ENCODE measurements around the gene CPN1.
"Not testable (repeated sequence)": the region's sequence is repeated elsewhere in the genome, so short reads cannot be mapped to it uniquely, and the experiment has no call there.

The CPN1 gene

DNA sequence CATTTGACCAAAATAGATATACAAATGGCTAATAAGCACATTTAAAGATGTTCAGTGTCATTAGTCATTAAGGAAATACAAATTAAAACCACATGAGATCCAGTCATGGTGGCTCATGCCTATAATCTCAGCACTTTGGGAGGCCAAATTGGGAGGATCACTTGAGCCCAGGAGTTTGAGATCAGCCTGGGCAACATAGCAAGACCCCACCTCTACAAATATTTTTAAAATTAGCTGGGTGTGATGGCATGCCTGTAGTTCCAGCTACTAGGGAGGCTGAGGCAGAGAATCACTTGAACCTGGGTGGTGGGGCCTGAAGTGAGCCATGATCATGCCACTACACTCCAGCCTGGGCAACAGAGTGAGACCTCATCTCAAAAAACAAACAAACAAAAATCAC lies 607 bp upstream of the CPN1 start:
- in situ Hi-C loops (cut with HindIII; ENCODE audit: low sequenced_read_pairs), result not testable (repeated sequence)

DNA sequence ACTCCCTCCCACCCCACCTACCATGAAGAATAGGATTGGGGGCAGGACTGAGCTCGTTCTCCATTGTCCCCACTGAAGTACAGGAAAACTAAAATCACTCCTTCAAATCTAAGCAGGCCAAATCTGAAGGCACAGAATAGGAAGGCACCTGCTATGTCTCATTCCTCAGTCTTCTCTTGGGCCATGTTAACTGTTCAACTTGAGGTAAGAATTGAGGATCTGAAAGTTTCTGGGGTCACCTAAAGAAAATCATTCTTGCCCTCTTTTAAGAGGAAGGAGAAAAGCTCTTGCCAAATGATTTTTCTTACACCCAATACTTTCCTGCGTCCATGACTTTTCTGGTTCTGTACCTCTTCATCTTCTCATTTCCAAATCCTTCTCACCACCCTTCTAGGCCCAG lies 4.9 kb downstream of the CPN1 start:
- in situ Hi-C loops (cut with HindIII; ENCODE audit: low sequenced_read_pairs), result no loop called here

DNA sequence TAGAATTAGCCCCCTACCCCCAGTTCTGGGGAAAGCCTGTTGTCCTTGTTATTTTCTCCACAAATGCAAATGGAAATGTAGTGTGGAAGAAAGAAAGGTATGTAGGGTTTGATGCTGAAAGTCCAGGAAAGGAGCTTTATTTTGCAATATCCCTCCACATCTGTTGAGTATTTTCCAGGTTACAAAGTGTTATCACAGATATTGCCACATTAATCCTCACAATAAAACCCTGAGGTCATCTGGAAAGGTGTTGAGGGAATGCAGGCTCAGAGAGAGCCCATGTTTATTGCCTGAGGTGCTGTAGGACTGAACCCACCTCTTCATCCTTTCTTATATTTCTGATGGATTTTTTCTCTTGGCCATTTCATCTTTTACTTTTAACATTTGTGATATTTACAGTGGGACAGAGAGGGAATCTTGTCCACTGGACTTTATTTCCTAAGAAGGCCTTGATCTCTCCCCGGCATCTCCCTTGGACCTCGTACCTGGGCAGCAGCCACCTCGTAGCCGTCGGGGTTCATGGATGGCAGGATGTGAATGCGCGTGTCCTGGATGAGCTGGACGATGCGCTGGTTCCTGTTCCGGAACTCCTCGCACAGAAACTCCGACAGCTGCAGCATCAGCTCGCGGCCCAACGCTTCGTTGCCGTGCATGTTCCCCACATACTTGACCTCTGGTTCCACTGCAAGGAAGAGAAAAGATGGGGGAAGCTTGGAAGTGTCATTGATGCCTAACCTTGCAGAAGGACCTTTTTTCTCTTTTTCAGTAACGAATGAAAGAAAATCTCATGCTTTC lies 6.0 kb downstream of the CPN1 start:
- in situ Hi-C loops (cut with HindIII; ENCODE audit: low sequenced_read_pairs), result no loop called here

DNA sequence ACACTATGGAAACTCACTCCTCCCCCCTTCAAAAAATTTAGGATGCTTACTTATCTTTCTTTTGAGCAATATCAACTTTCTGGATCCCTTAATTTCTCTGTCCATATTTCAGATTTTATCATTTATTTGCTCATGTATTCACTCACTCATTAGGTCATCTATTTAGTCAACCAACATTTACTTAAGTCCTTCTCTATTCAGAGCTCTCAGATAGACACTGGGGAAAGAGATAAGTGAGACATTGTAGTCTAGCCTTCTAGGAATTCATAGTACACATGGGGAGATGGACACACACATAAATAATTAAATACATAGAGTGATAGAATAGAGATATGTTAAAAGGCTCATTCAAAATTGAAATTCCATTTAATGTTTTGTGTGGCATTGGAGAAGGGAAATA lies 9.2 kb downstream of the CPN1 start:
- in situ Hi-C loops (cut with HindIII; ENCODE audit: low sequenced_read_pairs), result no loop called here

DNA sequence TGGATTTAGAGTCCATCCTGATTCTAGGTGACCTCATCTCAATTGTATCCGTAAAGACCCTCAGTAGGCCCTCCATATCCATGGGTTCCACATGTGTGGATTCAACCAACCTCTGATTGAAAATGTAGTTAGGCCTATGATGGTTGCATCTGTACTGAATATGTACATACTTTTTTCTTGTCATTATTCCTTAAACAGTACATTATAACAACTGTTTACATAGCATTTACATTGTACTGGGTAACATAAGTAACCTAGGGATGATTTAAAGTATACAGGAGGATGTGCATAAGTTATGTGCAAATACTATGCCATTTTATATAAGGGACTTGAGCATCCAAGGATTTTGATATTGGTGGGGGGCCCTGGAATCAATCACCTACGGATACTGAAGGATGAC lies 10.1 kb downstream of the CPN1 start:
- in situ Hi-C loops (cut with HindIII; ENCODE audit: low sequenced_read_pairs), result no loop called here

DNA sequence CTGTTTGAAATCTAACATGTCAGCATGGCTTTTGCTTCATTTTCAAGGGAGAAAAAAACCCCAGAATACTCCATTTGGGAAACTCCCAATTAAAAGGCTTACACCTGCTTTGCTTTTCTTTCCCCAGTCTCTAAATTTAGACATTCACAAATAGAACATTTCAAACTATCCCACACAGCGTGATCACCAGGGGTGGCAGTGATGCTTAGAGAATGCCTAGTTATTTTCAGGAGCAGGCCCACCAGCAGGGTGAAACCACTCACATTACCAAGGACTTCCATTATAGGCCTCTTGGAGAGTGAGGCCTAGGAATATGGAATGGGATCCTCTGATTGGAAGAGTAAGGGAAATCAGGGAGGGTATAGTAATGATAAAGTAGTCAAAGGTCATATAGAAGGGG lies 14.2 kb downstream of the CPN1 start:
- in situ Hi-C loops (cut with HindIII; ENCODE audit: low sequenced_read_pairs), result no loop called here

DNA sequence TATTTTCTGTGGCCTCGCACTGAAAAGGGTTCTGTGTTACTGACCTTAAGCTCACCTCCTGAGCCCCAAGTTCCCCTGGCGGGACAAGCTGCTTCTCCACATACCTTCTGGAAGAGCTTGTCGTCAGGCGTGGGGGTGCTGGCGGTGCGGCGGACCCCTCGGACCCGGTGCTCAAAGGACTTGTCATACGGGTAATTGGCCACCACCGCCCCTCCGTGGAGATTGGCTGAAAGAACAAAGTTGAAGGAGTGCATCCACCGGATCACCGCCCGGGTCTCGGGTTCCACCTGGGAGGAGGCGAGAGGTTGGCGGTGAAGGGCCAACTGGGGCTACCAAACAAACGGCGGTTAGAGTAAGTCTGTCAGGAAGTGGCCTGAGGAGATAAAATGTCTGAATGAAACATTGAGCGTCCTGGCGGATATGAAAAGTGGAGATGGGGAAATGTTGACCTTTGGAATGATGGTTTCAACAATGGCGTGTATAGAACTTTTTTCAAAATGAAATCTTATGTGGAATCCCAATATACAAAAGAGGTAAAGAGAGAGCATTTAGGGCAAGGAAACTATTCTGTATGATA lies 16.5 kb downstream of the CPN1 start:
- in situ Hi-C loops (cut with HindIII; ENCODE audit: low sequenced_read_pairs), result no loop called here

DNA sequence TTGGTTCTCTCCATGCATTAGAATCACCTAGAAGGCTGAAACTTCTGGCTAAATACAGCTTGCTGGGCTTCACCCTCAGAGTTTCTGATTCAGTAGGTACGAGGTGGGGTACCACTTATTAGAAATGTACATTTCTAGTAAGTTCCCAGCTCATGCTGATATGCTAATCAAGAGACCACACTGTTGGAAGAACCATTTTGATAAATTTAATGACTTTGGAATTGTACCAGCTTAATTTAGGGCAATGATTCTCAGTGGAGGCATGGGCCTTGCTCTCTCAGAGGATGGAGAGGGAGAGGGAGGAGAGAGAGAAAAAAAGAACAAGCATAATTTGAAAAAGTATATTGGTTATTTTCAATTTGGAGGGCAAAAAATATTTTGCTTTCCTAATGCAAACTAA lies 20.3 kb downstream of the CPN1 start:
- in situ Hi-C loops (cut with HindIII; ENCODE audit: low sequenced_read_pairs), result no loop called here

DNA sequence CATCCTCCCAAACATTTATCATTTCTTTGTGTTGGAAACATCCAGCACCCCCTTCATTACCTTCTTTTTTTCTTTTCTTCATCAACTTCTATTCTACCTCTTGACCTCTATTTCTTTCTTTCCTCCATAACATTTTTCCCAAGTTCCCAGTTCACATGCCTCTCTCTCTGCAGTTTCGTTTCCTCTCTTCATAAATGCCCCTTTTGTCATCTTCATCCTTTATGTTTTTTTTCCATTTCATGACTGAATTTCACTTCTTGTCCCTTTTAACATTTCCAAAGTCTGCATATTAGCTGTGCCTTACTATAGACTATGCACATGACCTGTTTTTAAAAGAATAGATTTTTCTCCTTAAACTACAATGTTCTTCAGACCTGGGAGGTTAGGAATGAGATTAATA lies 23.7 kb downstream of the CPN1 start:
- in situ Hi-C loops (cut with HindIII; ENCODE audit: low sequenced_read_pairs), result no loop called here

DNA sequence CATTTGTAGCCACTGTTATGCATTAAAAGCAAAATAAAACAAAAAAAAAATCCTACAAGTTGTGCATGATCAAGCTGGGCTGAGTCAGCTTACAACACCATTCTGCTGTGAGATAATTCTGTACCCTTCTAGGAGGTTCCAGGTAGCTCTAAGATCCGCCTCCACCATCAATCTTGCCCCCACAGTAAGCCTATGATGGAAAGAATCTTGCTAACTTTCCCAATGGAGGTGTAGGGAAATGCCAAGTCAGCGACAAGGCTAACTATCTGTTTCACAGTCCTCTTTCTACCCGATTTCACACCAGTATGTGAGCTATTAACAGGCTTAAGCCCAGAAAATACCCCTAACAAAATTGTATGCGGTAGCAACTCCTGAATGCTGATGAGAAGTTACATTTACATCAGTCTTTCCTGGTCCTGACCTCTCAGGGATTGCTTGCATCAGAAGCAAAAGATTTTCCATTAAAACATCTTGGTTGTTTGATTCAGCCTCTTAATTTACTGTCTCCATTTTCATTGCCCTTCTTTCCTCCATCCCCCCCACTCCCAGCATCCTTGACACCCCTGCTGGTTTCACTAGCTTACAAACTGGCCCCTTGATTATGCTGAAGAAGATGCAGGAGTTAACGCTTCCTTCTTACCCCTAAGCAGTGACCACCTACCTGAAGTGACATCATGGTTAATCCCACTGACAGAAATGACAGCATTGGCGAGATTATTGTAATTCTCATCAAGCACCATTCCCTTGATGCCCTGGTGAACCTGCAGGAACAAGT lies 27.8 kb downstream of the CPN1 start:
- in situ Hi-C loops (cut with HindIII; ENCODE audit: low sequenced_read_pairs), result no loop called here

DNA sequence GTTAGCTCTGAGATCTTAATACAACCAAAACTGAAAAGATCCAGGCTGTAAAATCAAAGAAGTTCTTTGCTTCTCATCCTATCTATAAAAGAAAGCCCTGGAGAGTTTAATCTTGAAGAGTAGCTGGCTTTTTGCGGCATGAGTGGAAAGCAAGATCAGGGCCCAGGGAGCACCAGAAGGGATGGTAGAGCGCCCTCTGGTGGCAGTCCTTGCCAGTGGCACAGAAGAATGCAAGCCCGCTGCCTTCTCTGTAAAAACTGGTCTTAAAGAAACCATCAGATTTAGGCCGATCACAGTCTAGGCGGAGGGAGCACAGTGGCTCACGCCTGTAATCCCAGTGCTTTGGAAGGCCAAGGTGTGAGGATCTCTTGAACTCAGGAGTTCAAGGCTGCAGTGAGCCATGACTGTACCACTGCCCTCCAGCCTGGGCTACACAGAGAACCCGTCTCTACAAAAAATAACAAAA lies 35.6 kb downstream of the CPN1 start:
- in situ Hi-C loops (cut with HindIII; ENCODE audit: low sequenced_read_pairs), result no loop called here

DNA sequence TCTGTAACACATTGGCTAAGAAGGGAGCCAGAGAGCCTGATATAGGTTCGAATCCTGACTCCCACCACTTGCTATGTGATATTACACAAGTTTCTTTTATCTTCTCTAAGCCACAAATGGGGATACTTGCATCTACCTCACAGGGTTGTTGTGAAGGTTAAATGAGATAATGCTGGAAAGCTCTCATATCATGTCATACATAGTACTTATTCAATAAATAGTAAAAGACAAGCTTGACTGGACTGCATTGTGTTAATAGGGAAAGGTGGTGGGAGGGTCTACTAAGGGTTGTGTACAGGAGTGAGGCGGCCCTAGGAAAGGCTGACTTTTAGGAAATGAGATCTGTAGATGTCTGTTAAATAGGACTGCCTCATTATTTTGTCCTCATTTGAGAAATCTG lies 36.1 kb downstream of the CPN1 start:
- in situ Hi-C loops (cut with HindIII; ENCODE audit: low sequenced_read_pairs), result no loop called here

DNA sequence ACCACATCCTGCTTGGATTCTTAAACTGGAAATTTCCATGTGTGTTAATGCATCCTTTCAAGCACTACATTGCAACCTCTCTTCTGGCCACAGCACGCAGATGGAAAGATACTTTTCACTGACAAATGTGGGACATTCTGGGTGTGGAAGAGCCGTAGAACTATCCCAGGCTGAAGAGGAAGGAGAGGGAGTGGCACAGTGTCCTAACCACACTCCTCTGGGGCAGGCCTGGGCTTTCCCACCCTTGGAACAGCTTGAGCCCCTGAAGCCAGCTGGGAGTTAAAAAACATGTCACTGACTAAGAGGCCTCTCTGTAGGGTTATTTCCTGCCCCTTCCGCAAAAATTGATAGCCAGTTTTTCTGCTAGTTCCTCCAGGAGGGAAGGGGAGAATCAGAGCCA lies 37.9 kb downstream of the CPN1 start:
- in situ Hi-C loops (cut with HindIII; ENCODE audit: low sequenced_read_pairs), result no loop called here

DNA sequence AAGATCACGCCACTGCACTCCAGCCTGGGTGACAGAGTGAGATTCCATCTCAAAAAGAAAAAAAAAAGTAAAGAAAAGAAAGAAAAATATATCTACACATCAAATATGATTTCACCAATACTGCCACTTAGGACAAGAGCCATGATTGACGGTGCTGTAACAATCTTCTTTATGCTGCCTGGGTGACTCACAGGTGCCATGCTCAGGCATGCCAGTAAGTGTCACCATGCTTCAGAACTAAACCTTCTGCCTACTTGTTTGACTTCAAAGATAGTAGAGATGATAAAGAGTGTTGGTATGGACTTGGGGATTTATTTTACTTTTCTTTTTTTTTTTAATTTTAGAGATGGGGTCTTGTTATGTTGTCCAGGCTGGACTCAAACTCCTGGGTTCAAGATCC lies 38.3 kb downstream of the CPN1 start:
- in situ Hi-C loops (cut with HindIII; ENCODE audit: low sequenced_read_pairs), result no loop called here

DNA sequence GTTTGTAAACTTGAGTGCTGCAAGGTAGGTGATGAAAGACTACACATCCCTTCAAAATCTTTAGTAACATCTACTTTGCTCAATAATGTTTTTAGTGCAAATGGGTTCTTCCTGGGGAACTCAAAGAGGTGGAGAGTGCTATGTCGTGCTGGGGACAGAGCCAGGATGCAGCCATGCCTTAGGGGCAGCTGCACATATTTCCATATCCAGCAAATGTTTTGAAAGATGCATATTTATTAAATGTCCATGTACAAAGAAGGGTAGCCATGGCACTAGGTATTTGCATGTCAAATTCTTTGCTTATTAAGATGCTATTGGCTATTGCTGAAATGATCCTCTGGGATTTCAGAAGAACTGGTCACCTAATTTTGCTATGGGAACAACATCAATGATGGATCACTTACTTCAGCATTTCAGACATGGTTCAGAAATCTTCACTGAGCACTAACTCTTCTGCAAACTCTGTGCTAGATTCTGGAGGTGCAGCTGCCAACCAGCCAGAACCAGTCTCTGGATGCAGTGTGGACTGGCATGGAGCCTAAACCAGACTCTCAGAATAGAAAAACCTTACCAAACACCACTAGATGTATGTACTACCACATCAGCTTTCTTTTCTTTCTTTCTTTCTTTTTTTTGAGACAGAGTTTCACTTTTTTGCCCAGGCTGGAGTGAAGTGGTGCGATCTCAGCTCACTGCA lies 40.2 kb downstream of the CPN1 start:
- in situ Hi-C loops (cut with HindIII; ENCODE audit: low sequenced_read_pairs), result no loop called here

DNA sequence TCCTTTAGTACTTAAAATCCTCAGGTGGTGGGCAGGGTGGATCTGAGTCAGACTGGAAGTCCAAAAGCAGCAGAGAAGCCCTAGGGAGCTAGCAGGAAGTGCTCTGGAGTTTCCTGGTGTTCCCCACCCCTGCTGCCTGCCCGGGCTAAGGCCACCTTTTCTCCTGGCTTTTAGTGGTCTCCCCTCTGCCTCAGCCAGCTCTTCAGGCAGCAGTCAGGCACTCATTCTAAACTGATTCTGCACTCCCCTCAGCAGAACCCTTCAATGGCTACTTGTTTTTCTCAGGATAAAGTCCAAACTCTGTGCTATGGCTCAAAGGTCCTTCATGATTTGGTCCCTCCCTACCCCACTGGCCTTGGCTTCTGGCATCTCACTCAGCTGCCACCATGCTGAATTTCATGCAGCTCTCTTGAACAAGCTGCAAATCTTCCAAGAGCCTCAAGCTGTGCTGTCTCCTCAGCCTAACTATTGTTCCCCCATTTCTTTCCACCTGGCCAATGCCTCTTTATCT lies 43.1 kb downstream of the CPN1 start:
- in situ Hi-C loops (cut with HindIII; ENCODE audit: low sequenced_read_pairs), result no loop called here

DNA sequence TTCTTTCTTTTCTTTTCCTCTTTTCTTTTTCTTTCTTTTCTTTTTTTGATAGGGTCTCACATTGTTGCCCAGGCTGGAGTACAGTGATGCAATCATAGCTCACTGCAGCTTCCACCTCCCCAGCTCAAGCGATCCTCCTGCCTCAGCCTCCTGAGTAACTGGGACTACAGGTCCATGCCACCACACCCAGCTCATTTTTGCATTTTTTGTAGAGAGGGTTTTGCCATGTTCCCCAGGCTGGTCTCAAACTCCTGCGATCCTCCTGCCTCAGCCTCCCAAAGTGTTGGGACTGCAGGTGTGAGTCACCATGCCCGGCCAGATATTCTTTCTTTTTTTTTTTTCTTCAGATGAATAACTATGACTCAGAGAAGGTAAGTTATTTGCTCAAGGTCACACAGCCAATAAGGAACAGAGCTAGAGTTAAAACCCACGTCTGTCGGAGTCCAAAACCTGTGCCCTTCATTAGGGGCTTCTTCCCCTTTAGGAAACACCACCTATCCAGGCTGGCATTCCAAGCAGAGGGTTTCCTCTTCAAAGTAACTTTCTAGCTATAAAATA lies 43.8 kb downstream of the CPN1 start:
- in situ Hi-C loops (cut with HindIII; ENCODE audit: low sequenced_read_pairs), result no loop called here

DNA sequence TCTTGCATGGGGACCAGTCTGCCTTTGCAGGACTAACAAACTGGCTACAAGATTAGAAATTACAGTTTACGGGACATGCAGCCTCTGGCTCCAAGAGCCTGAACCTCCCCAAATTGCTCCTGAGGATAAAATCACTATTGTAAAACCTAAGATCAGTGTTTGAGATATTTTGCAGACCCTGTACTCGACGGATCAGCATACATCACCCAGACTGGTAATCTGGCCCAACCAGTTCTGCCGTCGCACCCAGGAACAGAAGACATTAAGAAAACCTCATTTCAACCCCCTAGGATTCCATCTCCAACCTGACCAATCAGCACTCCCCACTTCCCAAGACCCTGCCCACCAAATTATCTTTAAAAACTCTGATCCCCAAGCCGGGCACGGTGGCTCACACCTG lies 44.8 kb downstream of the CPN1 start:
- in situ Hi-C loops (cut with HindIII; ENCODE audit: low sequenced_read_pairs), result no loop called here

DNA sequence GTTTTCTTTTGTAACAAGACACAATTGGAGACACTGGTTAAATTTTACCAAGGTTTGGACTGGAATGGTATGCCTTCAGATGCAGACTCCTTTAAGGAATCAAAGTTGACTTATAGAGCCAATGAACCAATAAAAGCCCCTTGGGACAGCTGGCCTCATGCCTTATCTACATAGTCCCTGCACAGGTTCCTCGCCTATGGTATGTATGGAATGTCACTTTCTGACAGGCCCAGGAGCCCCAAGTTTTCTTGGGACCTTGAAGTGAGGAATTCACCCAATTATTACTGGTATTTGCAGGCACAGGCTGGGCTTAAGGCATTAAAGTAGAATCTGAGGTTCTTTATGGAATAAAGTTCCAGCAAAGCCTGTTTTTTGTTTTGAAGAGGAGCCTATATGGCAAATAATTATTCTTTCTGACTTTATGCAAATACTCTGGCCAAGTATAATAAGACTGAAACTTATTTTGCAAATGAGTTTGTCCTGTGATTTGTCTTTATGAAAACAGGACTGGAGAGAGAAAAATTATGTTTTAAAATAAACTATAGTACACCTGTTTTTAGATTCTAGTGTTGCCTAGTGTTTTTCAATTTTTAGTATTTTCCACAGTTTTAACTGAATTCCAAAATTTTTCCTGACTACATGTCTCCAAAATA lies 47.8 kb downstream of the CPN1 start:
- in situ Hi-C loops (cut with HindIII; ENCODE audit: low sequenced_read_pairs), result no loop called here

DNA sequence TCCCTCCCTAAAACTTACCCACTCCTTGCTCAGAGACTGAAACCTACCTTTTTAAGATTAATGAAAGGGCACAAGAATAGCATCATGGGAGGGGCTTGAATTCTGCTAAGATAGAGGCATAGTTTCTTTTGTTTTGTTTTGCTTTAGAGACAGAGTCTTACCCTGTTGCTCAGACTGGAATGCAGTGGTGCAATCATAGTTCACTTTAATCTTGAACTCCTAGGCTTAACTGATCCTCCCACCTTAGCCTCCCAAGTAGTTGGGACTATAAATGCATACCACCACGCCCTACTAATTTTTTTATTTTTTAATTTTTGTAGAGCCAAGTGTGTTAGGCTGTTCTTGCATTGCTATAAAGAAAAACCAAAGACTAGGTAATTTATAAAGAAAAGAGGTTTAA lies 54.3 kb downstream of the CPN1 start:
- in situ Hi-C loops (cut with HindIII; ENCODE audit: low sequenced_read_pairs), result no loop called here
